GM19324 (cell line): ENCODE measurements around the gene CCNL1.
A peak's percentile ranks its signal among the peaks of the same experiment; 100 is the strongest.

Experiments used
- ATAC-seq: cut with Tn5 transposase; IDR thresholded peaks from one replicate; pipeline ENCODE4 v1.9.1; 2021; ENCODE audit warnings: mild to moderate bottlenecking, moderate library complexity; ENCODE audit not compliant: unreplicated experiment, low FRiP score

The CCNL1 gene

GRCh38 chr3:157148196-157148889 lies 11.6 kb downstream of the CCNL1 start:
- ATAC-seq: no peak

- no peak for ATAC-seq
Measured at GRCh38 chr3:157147099-157147803, 12.7 kb downstream of the CCNL1 start.

GRCh38 chr3:157145606-157146322 lies 14.2 kb downstream of the CCNL1 start:
- ATAC-seq: no peak

- ATAC-seq: no peak
Measured at GRCh38 chr3:157142315-157142714, 17.6 kb downstream of the CCNL1 start.

- ATAC-seq: no peak
Measured at GRCh38 chr3:157139938-157140534, 19.9 kb downstream of the CCNL1 start.

GRCh38 chr3:157136647-157137387 lies 23.1 kb downstream of the CCNL1 start:
- ATAC-seq: no peak

- no peak for ATAC-seq
Measured at GRCh38 chr3:157135671-157136396, 24.1 kb downstream of the CCNL1 start.

GRCh38 chr3:157134620-157135191 lies 25.2 kb downstream of the CCNL1 start:
- peak; percentile 38 for ATAC-seq

GRCh38 chr3:157133434-157134320 lies 26.3 kb downstream of the CCNL1 start:
- ATAC-seq: no peak

GRCh38 chr3:157132936-157133335 lies 27.0 kb downstream of the CCNL1 start:
- ATAC-seq: no peak

- ATAC-seq: no peak
Measured at GRCh38 chr3:157132341-157132740, 27.6 kb downstream of the CCNL1 start.

GRCh38 chr3:157131861-157132260 lies 28.1 kb downstream of the CCNL1 start:
- ATAC-seq: no peak

GRCh38 chr3:157130467-157131251 lies 29.3 kb downstream of the CCNL1 start:
- no peak for ATAC-seq

GRCh38 chr3:157129803-157130466 lies 30.0 kb downstream of the CCNL1 start:
- ATAC-seq: no peak

- ATAC-seq: no peak
Measured at GRCh38 chr3:157128771-157129681, 30.9 kb downstream of the CCNL1 start.
